GM12801 (cell line): Measurements from ENCODE around the gene EPB41L4B.

Experiments used
- TF ChIP-seq, protein P1 (sequence below): IDR thresholded peaks from one replicate; pipeline ENCODE4 v1.5.1; 2011; ENCODE audit warnings: control low read depth; ENCODE audit not compliant: insufficient read length; ENCODE audit errors: extremely low read depth

EPB41L4B gene

DNA sequence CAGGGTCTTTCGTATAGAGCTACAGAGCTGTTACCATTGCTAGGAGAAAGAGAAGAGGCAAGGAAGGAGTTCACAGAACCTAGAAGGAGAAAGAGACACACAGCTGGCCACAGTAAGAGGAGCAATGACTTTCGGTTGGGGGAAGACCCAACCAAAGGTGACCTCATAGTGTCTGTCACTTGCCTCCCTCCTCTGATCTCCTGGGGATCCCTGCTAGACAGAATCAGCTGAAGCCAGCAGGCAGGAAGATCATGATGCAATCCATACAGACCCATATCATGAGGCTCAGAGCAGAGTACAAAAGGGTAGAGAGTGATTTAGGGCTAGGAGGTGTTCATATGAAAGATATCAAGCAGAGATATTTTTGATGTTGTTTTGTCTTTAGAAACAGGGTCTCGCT lies 26.0 kb upstream of the EPB41L4B start:
- TF ChIP-seq, protein P1, sequence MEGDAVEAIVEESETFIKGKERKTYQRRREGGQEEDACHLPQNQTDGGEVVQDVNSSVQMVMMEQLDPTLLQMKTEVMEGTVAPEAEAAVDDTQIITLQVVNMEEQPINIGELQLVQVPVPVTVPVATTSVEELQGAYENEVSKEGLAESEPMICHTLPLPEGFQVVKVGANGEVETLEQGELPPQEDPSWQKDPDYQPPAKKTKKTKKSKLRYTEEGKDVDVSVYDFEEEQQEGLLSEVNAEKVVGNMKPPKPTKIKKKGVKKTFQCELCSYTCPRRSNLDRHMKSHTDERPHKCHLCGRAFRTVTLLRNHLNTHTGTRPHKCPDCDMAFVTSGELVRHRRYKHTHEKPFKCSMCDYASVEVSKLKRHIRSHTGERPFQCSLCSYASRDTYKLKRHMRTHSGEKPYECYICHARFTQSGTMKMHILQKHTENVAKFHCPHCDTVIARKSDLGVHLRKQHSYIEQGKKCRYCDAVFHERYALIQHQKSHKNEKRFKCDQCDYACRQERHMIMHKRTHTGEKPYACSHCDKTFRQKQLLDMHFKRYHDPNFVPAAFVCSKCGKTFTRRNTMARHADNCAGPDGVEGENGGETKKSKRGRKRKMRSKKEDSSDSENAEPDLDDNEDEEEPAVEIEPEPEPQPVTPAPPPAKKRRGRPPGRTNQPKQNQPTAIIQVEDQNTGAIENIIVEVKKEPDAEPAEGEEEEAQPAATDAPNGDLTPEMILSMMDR, result no peak

DNA sequence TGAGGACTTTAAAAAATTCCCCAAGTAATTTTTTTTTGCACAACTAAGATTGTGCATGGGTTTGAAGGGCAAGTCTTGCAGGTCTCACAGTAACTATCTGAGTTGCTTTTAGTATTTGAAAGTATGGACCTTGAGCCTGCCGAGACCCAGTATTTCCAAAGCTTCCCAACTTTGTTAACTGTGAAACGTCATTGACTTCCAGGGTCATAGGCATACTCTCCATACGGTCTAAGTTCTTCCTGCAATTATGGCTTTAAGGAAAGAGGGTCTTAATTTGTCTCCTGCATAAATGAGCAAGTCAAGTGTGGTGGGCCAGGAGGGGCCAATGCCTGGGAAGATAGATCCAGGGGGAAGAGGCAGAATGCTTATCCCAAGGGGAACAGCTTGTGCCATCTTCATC lies 24.0 kb upstream of the EPB41L4B start:
- TF ChIP-seq, protein P1, result no peak

DNA sequence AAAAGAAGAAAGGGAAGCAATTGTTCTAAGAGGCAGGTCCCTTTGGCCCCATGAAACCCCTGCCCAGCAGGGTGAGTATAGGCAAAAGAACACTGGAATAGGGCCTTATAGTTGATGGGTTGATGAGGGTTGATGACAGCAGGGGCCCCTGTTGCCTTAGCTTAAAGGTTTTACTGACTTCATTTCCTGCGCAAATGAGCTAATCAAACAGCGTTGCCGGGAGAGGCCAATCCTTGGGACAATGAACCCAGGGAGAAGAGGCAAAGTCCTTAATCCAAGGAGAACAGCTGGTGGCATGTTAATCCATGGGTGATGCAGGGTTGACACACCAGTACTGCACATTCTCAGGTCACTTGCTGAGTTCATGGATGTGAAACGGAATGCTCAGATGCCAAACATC lies 22.0 kb upstream of the EPB41L4B start:
- TF ChIP-seq, protein P1, result no peak

DNA sequence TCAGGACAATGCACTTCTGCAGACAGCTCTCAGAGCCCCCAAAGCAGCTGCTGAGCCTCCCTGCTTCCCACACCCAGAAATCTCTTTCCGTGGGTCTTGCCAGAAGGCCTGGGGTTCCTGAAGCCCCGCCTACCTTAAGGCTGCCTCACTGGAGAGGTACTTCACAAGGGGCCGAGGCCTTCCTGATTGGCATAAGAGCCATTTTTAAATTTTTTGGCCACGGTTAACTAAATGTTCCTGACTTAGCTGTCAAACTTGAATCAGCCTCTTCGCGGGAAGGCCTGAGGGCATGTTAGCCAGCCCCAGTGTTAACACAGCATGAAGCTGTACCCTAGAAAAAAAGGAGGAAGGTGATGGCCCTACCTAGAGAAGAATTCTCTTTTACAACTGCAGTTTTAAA lies 20.7 kb upstream of the EPB41L4B start:
- TF ChIP-seq, protein P1, result no peak

DNA sequence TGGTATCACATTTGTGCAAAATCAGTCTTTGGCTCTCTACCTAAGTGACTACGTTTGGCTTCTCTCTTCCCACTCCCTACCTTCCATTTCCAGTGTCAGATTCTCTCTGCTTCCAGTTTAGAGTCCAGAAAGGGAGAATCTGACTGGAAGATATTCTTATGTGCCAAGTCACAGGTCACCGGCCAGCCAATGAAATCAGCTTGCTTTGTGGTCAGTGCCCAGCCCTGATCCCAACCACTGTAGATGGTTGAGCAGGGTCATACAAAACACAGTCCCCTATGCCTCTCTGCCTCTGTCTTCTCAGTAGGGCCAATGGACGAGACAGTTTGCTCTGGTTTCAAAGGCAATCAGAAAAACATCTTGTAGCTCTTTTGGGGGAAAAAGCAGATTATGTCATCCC lies 15.6 kb upstream of the EPB41L4B start:
- TF ChIP-seq, protein P1, result no peak

DNA sequence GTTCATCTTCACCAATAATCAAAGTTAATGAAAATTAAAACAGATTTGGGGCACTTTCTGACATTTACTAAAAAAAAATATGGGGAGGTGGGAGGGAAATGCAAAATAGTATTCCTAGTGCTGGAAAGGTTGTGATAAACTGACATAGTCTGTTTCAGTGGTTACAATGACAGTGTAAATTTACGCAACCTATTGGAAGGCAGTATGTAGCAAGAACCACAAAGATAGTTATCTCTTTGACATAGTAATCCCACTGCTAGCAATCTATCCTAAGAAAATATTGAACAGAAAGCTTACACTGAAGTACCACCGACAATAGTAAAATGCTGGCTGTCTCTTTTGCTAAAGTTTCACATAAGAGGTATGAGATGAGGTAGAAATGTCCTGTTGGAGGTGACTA lies 15.1 kb upstream of the EPB41L4B start:
- TF ChIP-seq, protein P1, result no peak

DNA sequence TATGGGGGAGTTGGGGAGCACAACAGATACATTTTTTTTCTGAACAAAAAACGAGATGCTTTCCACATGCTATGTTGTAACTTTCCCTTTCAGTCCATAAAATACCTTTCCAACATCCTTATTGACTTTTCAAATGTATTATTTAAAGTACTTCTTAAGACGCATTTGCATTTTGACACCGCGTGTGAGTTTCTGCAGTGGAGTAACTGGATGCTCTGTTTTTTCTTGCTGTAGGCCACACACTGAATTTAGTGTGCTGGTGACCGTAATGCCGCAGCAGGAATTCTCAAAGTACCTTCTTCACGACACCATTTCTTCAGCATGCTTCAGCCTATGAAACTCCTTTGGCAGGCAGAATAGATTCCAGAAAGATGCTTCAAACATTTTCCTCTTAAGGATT lies 14.3 kb upstream of the EPB41L4B start:
- TF ChIP-seq, protein P1, result no peak

DNA sequence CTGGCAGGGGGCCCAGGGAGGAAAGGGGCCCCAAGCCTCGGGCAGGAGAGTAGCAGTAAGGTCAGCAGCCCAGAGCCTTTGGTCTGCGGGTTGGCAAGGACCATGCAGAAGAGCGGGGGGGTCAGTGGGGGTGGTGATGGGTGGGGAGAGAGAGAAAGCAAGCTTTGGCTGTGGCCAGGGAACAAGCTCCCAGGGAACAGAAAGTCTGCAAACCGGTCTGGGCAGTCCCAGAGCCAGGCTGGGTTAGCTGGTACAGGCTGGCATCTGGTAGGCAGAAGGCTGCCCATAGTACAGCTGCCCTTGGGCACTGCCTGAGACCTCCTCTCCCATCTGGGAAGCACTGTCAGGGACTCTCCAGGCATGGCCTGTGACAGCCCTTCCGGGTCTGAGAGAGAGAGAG lies 10.5 kb upstream of the EPB41L4B start:
- TF ChIP-seq, protein P1, result no peak
